ENCODE data around the gene CYTH1.

GRCh38 chr17:78781104-78781892 is 775 bp downstream of the CYTH1 start:
- TF ChIP-seq CTCF (IDR thresholded peaks at IDR 0.05) (no peak), GABPA (IDR thresholded peaks at IDR 0.05; ENCODE audit: low read depth) (no peak), SMC3 (IDR thresholded peaks at IDR 0.05; ENCODE audit: low read depth, low read length) (no peak), EP300 (IDR thresholded peaks at IDR 0.05; ENCODE audit: borderline replicate concordance in 1 of 2, low read depth in 1 of 2, low read length in 1 of 2) (no peak), MXI1 (IDR thresholded peaks at IDR 0.05; ENCODE audit: low read depth, low read length) (peak; percentile 55), GATA2 (CRISPR knock-in tag; IDR thresholded peaks at IDR 0.05) (no peak), REST (IDR thresholded peaks at IDR 0.05; ENCODE audit: low read depth, low read length) (no peak), POLR2AphosphoS5 (IDR thresholded peaks at IDR 0.05; ENCODE audit: low read depth, low read length) (no peak), YY1 (IDR thresholded peaks at IDR 0.05; ENCODE audit: low read depth) (no peak), RXRA (IDR thresholded peaks at IDR 0.05; ENCODE audit: borderline replicate concordance, low read depth) (no peak), EZH2phosphoT487 (IDR thresholded peaks at IDR 0.05; ENCODE audit: borderline replicate concordance, low read depth) (no peak), FOXJ3 (CRISPR knock-in tag; IDR thresholded peaks at IDR 0.05) (no peak), IRF3 (IDR thresholded peaks at IDR 0.05; ENCODE audit: low read depth, low read length) (no peak), TAF1 (IDR thresholded peaks at IDR 0.05; ENCODE audit: borderline replicate concordance, low read depth, low read length) (0 out of 2 replicates have a peak, but pooled peaks have one; percentile 36)
